Measurements from ENCODE around the gene SLC25A26. TPM values are rescaled to one million over a fixed set of nuclear protein-coding genes. Genes with fewer than 3 reads are reported as not detected.

Gene SLC25A26
- polyA plus RNA-seq, 1 donor (not counting 4 experiments of a cell fraction or from before 2014, with no cell fraction given), result 25.2 TPM

DNA sequence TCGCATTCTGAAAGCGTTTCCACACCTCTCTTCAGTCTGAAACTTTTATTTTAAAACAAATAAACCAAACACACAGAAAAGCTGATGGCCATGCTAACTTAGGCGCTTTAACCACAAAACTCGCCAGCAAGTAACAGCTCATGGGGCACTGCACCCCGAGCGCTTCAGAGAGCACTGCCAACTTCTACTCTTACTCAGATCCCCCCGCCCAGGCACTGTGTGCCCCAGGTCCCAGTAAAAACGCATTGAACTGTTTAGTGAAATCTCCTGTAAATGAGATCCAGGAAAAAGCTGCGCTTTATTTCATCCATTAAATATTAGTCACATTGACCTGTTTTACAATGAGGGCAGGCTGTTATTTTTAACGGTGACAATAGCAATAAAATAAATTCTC is 180.4 kb downstream of the SLC25A26 start:
- Histone ChIP-seq H3K27ac (ENCODE audit: control insufficient read depth, insufficient read depth, low read length) (no peak overlapping the region), H3K9me1 (ENCODE audit: control insufficient read depth, extremely low read depth, insufficient read depth, low read length) (no peaks in the 10 kb centered on the region), H3K9ac (ENCODE audit: control insufficient read depth, extremely low read depth, insufficient read depth, low read length) (no peak overlapping the region), H2AFZ (ENCODE audit: control insufficient read depth, low read length) (no peak overlapping the region), H3K36me3 (ENCODE audit: control insufficient read depth in 2 of 2, extremely low read depth in 1 of 2, insufficient read depth in 2 of 2, low read length in 2 of 2) (peaks cover 3 to 23% of the 10 kb centered on the region in 2 experiments), H3K4me1 (ENCODE audit: control insufficient read depth, extremely low read depth, insufficient read depth, low read length) (peaks cover 14% of the 10 kb centered on the region), H4K20me1 (ENCODE audit: control insufficient read depth, extremely low read depth, insufficient read depth, low read length) (no peaks in the 10 kb centered on the region), H3K4me2 (ENCODE audit: control insufficient read depth, extremely low read depth, insufficient read depth, low read depth, low read length) (no peak overlapping the region), H3K27me3 (ENCODE audit: control insufficient read depth, extremely low read depth, insufficient read depth, low read length) (no peaks in the 10 kb centered on the region), H3K9me3 (ENCODE audit: control insufficient read depth, low read depth, low read length) (no peaks in the 10 kb centered on the region), H3K79me2 (ENCODE audit: control insufficient read depth, insufficient read depth, low read length) (no peaks in the 10 kb centered on the region), H3K4me3 (ENCODE audit: control insufficient read depth in 2 of 3, extremely low read depth in 1 of 3, insufficient read depth in 2 of 3, low read depth in 1 of 3, low read length in 3 of 3) (no peak overlapping the region)
- dilution Hi-C loops (cut with MboI; ENCODE audit: extremely low pct_ligation_motif_present, low sequenced_read_pairs), result no loop called here
- FAIRE-seq (no peak), DNase-seq (ENCODE audit: low read depth, low spot score) (no peak)
- TF ChIP-seq EZH2 (IDR thresholded peaks at IDR 0.05; ENCODE audit: low read length), result no peak
- TF ChIP-seq, protein P1, sequence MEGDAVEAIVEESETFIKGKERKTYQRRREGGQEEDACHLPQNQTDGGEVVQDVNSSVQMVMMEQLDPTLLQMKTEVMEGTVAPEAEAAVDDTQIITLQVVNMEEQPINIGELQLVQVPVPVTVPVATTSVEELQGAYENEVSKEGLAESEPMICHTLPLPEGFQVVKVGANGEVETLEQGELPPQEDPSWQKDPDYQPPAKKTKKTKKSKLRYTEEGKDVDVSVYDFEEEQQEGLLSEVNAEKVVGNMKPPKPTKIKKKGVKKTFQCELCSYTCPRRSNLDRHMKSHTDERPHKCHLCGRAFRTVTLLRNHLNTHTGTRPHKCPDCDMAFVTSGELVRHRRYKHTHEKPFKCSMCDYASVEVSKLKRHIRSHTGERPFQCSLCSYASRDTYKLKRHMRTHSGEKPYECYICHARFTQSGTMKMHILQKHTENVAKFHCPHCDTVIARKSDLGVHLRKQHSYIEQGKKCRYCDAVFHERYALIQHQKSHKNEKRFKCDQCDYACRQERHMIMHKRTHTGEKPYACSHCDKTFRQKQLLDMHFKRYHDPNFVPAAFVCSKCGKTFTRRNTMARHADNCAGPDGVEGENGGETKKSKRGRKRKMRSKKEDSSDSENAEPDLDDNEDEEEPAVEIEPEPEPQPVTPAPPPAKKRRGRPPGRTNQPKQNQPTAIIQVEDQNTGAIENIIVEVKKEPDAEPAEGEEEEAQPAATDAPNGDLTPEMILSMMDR (optimal IDR thresholded peaks at IDR 0.05 in 1 of 3, IDR thresholded peaks at IDR 0.05 in 1 of 3, conservative IDR thresholded peaks at IDR 0.05 in 1 of 3; ENCODE audit: extremely low read depth in 1 of 3, insufficient read depth in 2 of 3, low read length in 3 of 3), result no peak

DNA sequence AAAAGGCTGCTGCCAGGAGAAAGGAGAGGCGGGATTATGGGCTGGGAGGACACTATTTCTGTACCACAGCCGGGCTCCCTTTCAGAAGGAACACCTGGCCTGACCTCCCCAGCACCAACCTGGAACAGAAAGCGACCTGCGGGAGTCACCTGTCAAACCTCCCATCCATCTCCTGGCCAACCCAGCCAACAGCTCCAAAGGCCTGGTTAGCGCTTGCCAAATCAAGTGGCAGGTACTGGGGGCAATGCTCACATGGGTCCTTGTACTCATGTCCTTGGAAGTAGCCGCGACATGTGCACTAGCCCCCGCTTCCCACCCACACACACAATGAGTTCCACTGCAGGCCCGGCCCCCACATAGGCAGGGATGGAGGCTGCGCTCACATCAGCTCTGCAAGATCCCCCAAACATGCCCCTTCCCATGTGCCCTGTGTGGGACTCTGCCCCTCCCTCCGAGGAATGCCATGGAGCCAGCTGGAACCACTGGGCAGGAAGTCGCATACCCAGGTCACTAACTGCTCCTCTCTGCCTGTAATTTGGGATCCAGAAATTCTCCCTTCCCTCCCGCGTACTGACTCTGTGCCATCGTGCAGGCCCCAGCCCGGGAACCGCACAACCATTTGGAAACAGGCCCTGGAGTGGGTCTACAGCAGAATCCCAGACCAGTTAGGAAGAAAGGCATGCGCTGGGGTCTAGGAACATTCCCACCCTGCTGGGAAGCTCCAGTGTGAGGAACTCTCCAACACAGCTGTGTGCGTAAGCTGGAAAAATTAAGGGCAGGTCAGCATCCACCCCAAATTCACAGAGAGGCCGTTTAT is 181.1 kb downstream of the SLC25A26 start:
- Histone ChIP-seq H2AFZ (ENCODE audit: control insufficient read depth, low read length) (no peak overlapping the region), H3K9ac (ENCODE audit: control insufficient read depth, extremely low read depth, insufficient read depth, low read length) (no peak overlapping the region), H3K9me3 (ENCODE audit: control insufficient read depth, low read depth, low read length) (no peaks in the 10 kb centered on the region), H3K9me1 (ENCODE audit: control insufficient read depth, extremely low read depth, insufficient read depth, low read length) (no peaks in the 10 kb centered on the region), H3K4me2 (ENCODE audit: control insufficient read depth, extremely low read depth, insufficient read depth, low read depth, low read length) (no peak overlapping the region), H3K36me3 (ENCODE audit: control insufficient read depth in 2 of 2, extremely low read depth in 1 of 2, insufficient read depth in 2 of 2, low read length in 2 of 2) (peaks cover 3 to 19% of the 10 kb centered on the region in 2 experiments), H4K20me1 (ENCODE audit: control insufficient read depth, extremely low read depth, insufficient read depth, low read length) (no peaks in the 10 kb centered on the region), H3K4me1 (ENCODE audit: control insufficient read depth, extremely low read depth, insufficient read depth, low read length) (peaks cover 14% of the 10 kb centered on the region), H3K27me3 (ENCODE audit: control insufficient read depth, extremely low read depth, insufficient read depth, low read length) (no peaks in the 10 kb centered on the region), H3K79me2 (ENCODE audit: control insufficient read depth, insufficient read depth, low read length) (no peaks in the 10 kb centered on the region), H3K27ac (ENCODE audit: control insufficient read depth, insufficient read depth, low read length) (no peak overlapping the region), H3K4me3 (ENCODE audit: control insufficient read depth in 2 of 3, extremely low read depth in 1 of 3, insufficient read depth in 2 of 3, low read depth in 1 of 3, low read length in 3 of 3) (no peak overlapping the region)
- DNase-seq (ENCODE audit: low read depth, low spot score) (no peak), FAIRE-seq (no peak)
- TF ChIP-seq EZH2 (IDR thresholded peaks at IDR 0.05; ENCODE audit: low read length), result no peak
- TF ChIP-seq, protein P1 (optimal IDR thresholded peaks at IDR 0.05 in 1 of 3, IDR thresholded peaks at IDR 0.05 in 1 of 3, conservative IDR thresholded peaks at IDR 0.05 in 1 of 3; ENCODE audit: extremely low read depth in 1 of 3, insufficient read depth in 2 of 3, low read length in 3 of 3), result no peak
- dilution Hi-C loops (cut with MboI; ENCODE audit: extremely low pct_ligation_motif_present, low sequenced_read_pairs), result no loop called here
